Spleen (tissue), 11 donors: Measurements from ENCODE around the gene CHIC1. TPM values are rescaled to one million over a fixed set of nuclear protein-coding genes. Genes with fewer than 3 reads are reported as not detected.
"Not testable (repeated sequence)": the region's sequence is repeated elsewhere in the genome, so short reads cannot be mapped to it uniquely, and the experiment has no call there.

ENCODE experiments used
- DNase-seq: peaks from one replicate; pipeline ENCODE4 v3.0.0-alpha.2; 2020
- H3K27ac ChIP-seq, 8 donors: fragments of 200-600 bp; sonication (generic) in 7 of 8; 1 replicate in 4 of 8; 2 replicates in 4 of 8; pipeline versions ENCODE4 v1.5.0 to v1.8.0; 2016 to 2021; ENCODE audit warnings: inconsistent platforms in 4 of 8, mild to moderate bottlenecking in 4 of 8, moderate library complexity in 1 of 8
- H3K27me3 ChIP-seq, 7 donors: fragments of 200-600 bp; sonication (generic) in 6 of 7; replicated peaks in 1 of 7; 1 replicate in 4 of 7; 2 replicates in 3 of 7; pipeline versions ENCODE4 v1.5.0 to v1.8.0; 2016 to 2021; ENCODE audit warnings: inconsistent platforms in 3 of 7, mild to moderate bottlenecking in 1 of 7
- H3K36me3 ChIP-seq, 6 donors: fragments of 200-600 bp; sonication (generic) in 5 of 6; 1 replicate in 4 of 6; 2 replicates in 2 of 6; pipeline versions ENCODE4 v1.5.0 to v1.8.0; 2016 to 2021; ENCODE audit warnings: inconsistent platforms in 2 of 6
- H3K4me1 ChIP-seq, 6 donors: fragments of 200-600 bp; sonication (generic) in 5 of 6; 1 replicate in 3 of 6; 2 replicates in 3 of 6; pipeline versions ENCODE4 v1.5.0 to v1.8.0; 2016 to 2021; ENCODE audit warnings: inconsistent platforms in 3 of 6
- H3K4me3 ChIP-seq, 8 donors: fragments of 200-600 bp; sonication (generic) in 7 of 8; 1 replicate in 4 of 8; 2 replicates in 4 of 8; pipeline versions ENCODE4 v1.5.0 to v1.8.0; 2016 to 2021; ENCODE audit warnings: inconsistent platforms in 4 of 8, mild to moderate bottlenecking in 4 of 8, moderate library complexity in 2 of 8
- H3K9me3 ChIP-seq, 8 donors: fragments of 200-600 bp; sonication (generic) in 7 of 8; 1 replicate in 4 of 8; 2 replicates in 4 of 8; pipeline versions ENCODE4 v1.5.0 to v1.8.0; 2016 to 2021; ENCODE audit warnings: inconsistent platforms in 4 of 8
- CTCF ChIP-seq, 11 experiments: fragments of 200-600 bp in 7 of 11; fragments of 450-650 bp in 4 of 11; sonication (generic) in 4 of 11; IDR thresholded peaks in 8 of 11; conservative IDR thresholded peaks in 3 of 11; 1 replicate in 7 of 11; 2 replicates in 4 of 11; pipeline versions ENCODE4 v1.4.0 to v1.8.0; 2016 to 2021; ENCODE audit warnings: antibody characterized with exemption in 11 of 11, inconsistent platforms in 4 of 11, mild to moderate bottlenecking in 1 of 11
- POLR2A ChIP-seq, 3 donors: fragments of 450-650 bp; IDR thresholded peaks; one replicate each; pipeline ENCODE4 v1.5.1; 2017; ENCODE audit warnings: antibody characterized with exemption in 3 of 3, mild to moderate bottlenecking in 1 of 3
- POLR2AphosphoS5 ChIP-seq, 3 donors: sonication (generic); formaldehyde crosslinking; IDR thresholded peaks; one replicate each; pipeline ENCODE4 v1.5.1; 2017; ENCODE audit warnings: antibody characterized with exemption in 3 of 3
- WGBS, 5 donors: extraction: QIAGEN DNeasy Blood & Tissue Kit in 3 of 5; methylation state at CpG; one replicate each; pipeline versions ENCODE4 v1.1.5 to v1.1.7; 2013 to 2018; 5-methylcytosine and 5-hydroxymethylcytosine counted together
- intact Hi-C: fragments of 100-400 bp; cut with DNase I; formaldehyde crosslinking; loops from one replicate; pipeline ENCODE4 v1.15.0; 2023; ENCODE audit warnings: low total_unique reads
- polyA plus RNA-seq, 3 donors: library from polyadenylated mRNA; stranded (reverse); fragments of 200-250 nt; gene quantifications; one replicate each; pipeline ENCODE4 v1.2.1, GENCODE V29; 2013
- total RNA-seq, 7 donors: library from RNA; depleted of rRNA in 3 of 7; stranded (reverse); fragments of >200 nt in 3 of 7; fragmentation: NEBNext Ultra II Directional in 4 of 7; extraction: Animal tissue kit (Norgen Biotek cat#: 25700) in 4 of 7; gene quantifications; one replicate each; pipeline versions ENCODE4 v1.1.0 to v1.2.1, GENCODE V29; 2016 to 2021
- donor health status: healthy with polysubstance abuse.
- donor health status: DM: no; HTN: no; CAD: no; lungs with moderate emphysema.
- donor health status: DM: no; HTN: no; CAD: no.
- donor health status: Bipolar disorder and iron deficiency.
- donor health status: healthy.
- donor health status: DM: no; HTN: no; CAD: no.
- donor health status: DM: yes; HTN: yes; CAD: no.

The CHIC1 gene
- total and polyA plus RNA-seq, 10 donors = 2.4 to 15.7 (median 11.7) TPM

- Histone ChIP-seq H3K4me1 (no peaks in the 10 kb centered on the region), H3K36me3 (peaks cover 0 to 25% (median 0%) of the 10 kb centered on the region in 6 donors), H3K27ac (no peak overlapping the region), H3K4me3 (no peak overlapping the region), H3K27me3 (no peaks in the 10 kb centered on the region), H3K9me3 (peaks cover 0 to 57% (median 29%) of the 10 kb centered on the region in 8 donors)
- intact Hi-C loops = no loop called here
- WGBS, 5 donors = 20 to 100% (median 84%) methylated on average over 1 of the region's 1 CpG
- no peak for DNase-seq
- TF ChIP-seq CTCF (IDR thresholded peaks at IDR 0.05 in 8 of 11, conservative IDR thresholded peaks at IDR 0.05 in 3 of 11) = no peak
- no peak for TF ChIP-seq POLR2AphosphoS5 (IDR thresholded peaks at IDR 0.05)
- no peak for TF ChIP-seq POLR2A (IDR thresholded peaks at IDR 0.05)
Observed at GRCh38 chrX:73647212-73647611, 84.2 kb downstream of the CHIC1 start.

- Histone ChIP-seq H3K4me1 (no peaks in the 10 kb centered on the region), H3K27me3 (no peaks in the 10 kb centered on the region), H3K36me3 (peaks cover 0 to 25% (median 0%) of the 10 kb centered on the region in 6 donors), H3K4me3 (no peak overlapping the region), H3K27ac (no peak overlapping the region), H3K9me3 (peaks cover 0 to 63% (median 34%) of the 10 kb centered on the region in 8 donors)
- no peak for TF ChIP-seq CTCF (IDR thresholded peaks at IDR 0.05 in 8 of 11, conservative IDR thresholded peaks at IDR 0.05 in 3 of 11)
- no peak for TF ChIP-seq POLR2AphosphoS5 (IDR thresholded peaks at IDR 0.05)
- no peak for TF ChIP-seq POLR2A (IDR thresholded peaks at IDR 0.05)
- intact Hi-C loops = no loop called here
- DNase-seq = no peak
Observed at GRCh38 chrX:73647632-73648322, 84.8 kb downstream of the CHIC1 start.

DNA sequence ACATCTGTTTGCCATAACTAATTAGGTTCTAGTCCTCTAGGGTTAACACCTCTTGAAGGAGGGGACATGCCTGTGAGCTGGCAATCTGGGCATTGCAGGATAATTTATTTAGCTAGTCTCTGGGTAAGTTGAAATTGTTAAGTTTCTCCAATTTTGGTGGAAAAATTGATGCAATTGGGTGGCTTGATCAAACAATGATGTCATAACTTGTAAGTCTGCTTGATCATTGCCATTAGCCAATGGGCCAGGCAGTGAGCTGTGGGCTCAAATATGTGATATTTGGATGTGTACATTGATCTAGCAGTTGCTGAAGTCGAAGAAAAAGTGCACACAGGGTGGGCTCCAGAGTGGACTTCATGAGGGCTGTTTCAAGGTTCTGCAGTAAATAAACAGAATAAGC is 98.3 kb downstream of the CHIC1 start:
- intact Hi-C loops, H3K27ac ChIP-seq, H3K4me3 ChIP-seq, H3K36me3 ChIP-seq, H3K4me1 ChIP-seq, DNase-seq, H3K27me3 ChIP-seq: not testable (repeated sequence)
- WGBS, 5 donors = 56 to 100% (median 94%) methylated on average over 1 of the region's 1 CpG
- peaks cover 4 to 47% (median 36%) of the 10 kb centered on the region in 8 donors for H3K9me3 ChIP-seq

GRCh38 chrX:73668779-73669178 is 105.8 kb downstream of the CHIC1 start:
- no peak overlapping the region for H3K4me3 ChIP-seq
- 39 to 89% (median 67%) methylated on average over 1 to 5 of the region's 5 CpGs for WGBS, 5 donors
- no peak overlapping the region for H3K27ac ChIP-seq
- no peaks in the 10 kb centered on the region for H3K27me3 ChIP-seq
- H3K9me3 ChIP-seq = peaks cover 0 to 55% (median 41%) of the 10 kb centered on the region in 8 donors
- H3K4me1 ChIP-seq = no peaks in the 10 kb centered on the region
- intact Hi-C loops = no loop called here
- DNase-seq = no peak
- H3K36me3 ChIP-seq = peaks cover 0 to 7% (median 0%) of the 10 kb centered on the region in 6 donors
- TF ChIP-seq CTCF (IDR thresholded peaks at IDR 0.05 in 8 of 11, conservative IDR thresholded peaks at IDR 0.05 in 3 of 11) (no peak), POLR2A (IDR thresholded peaks at IDR 0.05) (no peak), POLR2AphosphoS5 (IDR thresholded peaks at IDR 0.05) (no peak)
